ENCODE measurements around the gene NYAP2.

Gene NYAP2

GRCh38 chr2:225486236-225486635 is 86.7 kb downstream of the NYAP2 start:
- H3K4me1 ChIP-seq (ENCODE audit: control insufficient read depth in 1 of 2, insufficient read depth in 2 of 2, low read length in 2 of 2): no peaks in the 10 kb centered on the region
- no peaks in the 10 kb centered on the region for H3K36me3 ChIP-seq (ENCODE audit: control insufficient read depth in 1 of 2, insufficient read depth in 2 of 2, low read length in 2 of 2)
- H3K27ac ChIP-seq (ENCODE audit: low read length): no peak overlapping the region
- no peaks in the 10 kb centered on the region for H3K9me3 ChIP-seq (ENCODE audit: control insufficient read depth in 1 of 2, low read length in 2 of 2)
- no peaks in the 10 kb centered on the region for H3K27me3 ChIP-seq (ENCODE audit: low read depth, low read length)
- H3K4me3 ChIP-seq (ENCODE audit: low read depth in 1 of 2, low read length in 2 of 2): no peak overlapping the region

- no peak overlapping the region for H3K4me3 ChIP-seq (ENCODE audit: low read depth in 1 of 2, low read length in 2 of 2)
- no peaks in the 10 kb centered on the region for H3K9me3 ChIP-seq (ENCODE audit: control insufficient read depth in 1 of 2, low read length in 2 of 2)
- H3K27ac ChIP-seq (ENCODE audit: low read length): no peak overlapping the region
- H3K36me3 ChIP-seq (ENCODE audit: control insufficient read depth in 1 of 2, insufficient read depth in 2 of 2, low read length in 2 of 2): no peaks in the 10 kb centered on the region
- no peaks in the 10 kb centered on the region for H3K4me1 ChIP-seq (ENCODE audit: control insufficient read depth in 1 of 2, insufficient read depth in 2 of 2, low read length in 2 of 2)
- H3K27me3 ChIP-seq (ENCODE audit: low read depth, low read length): no peaks in the 10 kb centered on the region
Observed at GRCh38 chr2:225487878-225488416, 88.4 kb downstream of the NYAP2 start.

DNA sequence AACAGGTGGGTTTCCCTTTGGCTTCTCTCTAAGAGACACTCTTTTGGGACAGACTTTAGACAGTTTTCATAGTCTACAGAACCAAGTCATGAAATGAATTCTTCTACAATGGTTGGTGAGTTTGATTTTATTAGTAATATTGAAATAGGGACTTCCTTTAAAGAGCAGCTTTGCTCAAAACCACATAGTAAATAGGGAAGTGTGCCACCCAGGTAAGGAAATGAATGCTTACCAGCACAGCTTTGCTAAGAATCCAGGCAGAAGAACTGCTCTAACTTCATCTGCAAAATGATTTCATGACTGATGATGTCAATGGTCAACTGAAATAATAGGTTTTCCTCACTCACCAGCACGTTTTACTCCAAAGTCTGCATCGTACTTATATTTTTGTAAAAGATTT is 89.2 kb downstream of the NYAP2 start:
- Histone ChIP-seq H3K27ac (ENCODE audit: low read length) (no peak overlapping the region), H3K4me1 (ENCODE audit: control insufficient read depth in 1 of 2, insufficient read depth in 2 of 2, low read length in 2 of 2) (no peaks in the 10 kb centered on the region), H3K27me3 (ENCODE audit: low read depth, low read length) (no peaks in the 10 kb centered on the region), H3K4me3 (ENCODE audit: low read depth in 1 of 2, low read length in 2 of 2) (no peak overlapping the region), H3K9me3 (ENCODE audit: control insufficient read depth in 1 of 2, low read length in 2 of 2) (no peaks in the 10 kb centered on the region), H3K36me3 (ENCODE audit: control insufficient read depth in 1 of 2, insufficient read depth in 2 of 2, low read length in 2 of 2) (no peaks in the 10 kb centered on the region)

DNA sequence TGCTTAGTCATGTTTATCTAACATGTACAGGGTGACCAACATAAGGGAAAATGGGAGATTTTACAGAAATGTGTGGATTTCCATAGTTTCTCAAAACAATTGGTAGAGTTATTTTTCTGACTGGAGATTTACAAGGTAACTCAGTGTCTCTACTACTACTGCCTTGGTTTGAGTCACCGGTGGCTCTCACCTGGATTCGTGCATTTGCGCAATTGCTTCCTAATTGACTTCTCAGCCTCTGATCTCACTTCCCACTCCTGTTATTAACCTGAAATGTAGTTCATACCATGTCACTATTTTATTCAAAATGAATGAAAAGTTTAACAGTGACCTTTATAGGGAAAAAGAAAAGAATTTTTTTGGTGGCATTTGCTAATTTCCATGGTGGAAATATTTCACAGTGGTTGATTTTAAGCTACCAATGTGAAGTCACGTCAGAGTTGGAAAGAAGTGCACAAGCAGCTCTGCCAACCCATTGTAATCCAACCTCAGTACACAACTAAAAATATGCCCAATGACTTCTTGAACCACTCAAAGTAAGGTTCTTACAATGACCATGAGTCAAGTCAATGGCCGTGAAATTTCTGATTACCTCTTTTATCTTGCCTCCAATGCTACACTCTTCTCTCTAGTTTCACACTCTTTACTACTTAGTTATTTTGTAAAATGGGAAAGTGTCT is 94.0 kb downstream of the NYAP2 start:
- Histone ChIP-seq H3K36me3 (ENCODE audit: control insufficient read depth in 1 of 2, insufficient read depth in 2 of 2, low read length in 2 of 2) (no peaks in the 10 kb centered on the region), H3K9me3 (ENCODE audit: control insufficient read depth in 1 of 2, low read length in 2 of 2) (no peaks in the 10 kb centered on the region), H3K27me3 (ENCODE audit: low read depth, low read length) (no peaks in the 10 kb centered on the region), H3K4me3 (ENCODE audit: low read depth in 1 of 2, low read length in 2 of 2) (no peak overlapping the region), H3K4me1 (ENCODE audit: control insufficient read depth in 1 of 2, insufficient read depth in 2 of 2, low read length in 2 of 2) (no peaks in the 10 kb centered on the region), H3K27ac (ENCODE audit: low read length) (no peak overlapping the region)

GRCh38 chr2:225494100-225494459 is 94.6 kb downstream of the NYAP2 start:
- no peaks in the 10 kb centered on the region for H3K27me3 ChIP-seq (ENCODE audit: low read depth, low read length)
- H3K27ac ChIP-seq (ENCODE audit: low read length): no peak overlapping the region
- no peaks in the 10 kb centered on the region for H3K4me1 ChIP-seq (ENCODE audit: control insufficient read depth in 1 of 2, insufficient read depth in 2 of 2, low read length in 2 of 2)
- H3K9me3 ChIP-seq (ENCODE audit: control insufficient read depth in 1 of 2, low read length in 2 of 2): no peaks in the 10 kb centered on the region
- H3K4me3 ChIP-seq (ENCODE audit: low read depth in 1 of 2, low read length in 2 of 2): no peak overlapping the region
- H3K36me3 ChIP-seq (ENCODE audit: control insufficient read depth in 1 of 2, insufficient read depth in 2 of 2, low read length in 2 of 2): no peaks in the 10 kb centered on the region

DNA sequence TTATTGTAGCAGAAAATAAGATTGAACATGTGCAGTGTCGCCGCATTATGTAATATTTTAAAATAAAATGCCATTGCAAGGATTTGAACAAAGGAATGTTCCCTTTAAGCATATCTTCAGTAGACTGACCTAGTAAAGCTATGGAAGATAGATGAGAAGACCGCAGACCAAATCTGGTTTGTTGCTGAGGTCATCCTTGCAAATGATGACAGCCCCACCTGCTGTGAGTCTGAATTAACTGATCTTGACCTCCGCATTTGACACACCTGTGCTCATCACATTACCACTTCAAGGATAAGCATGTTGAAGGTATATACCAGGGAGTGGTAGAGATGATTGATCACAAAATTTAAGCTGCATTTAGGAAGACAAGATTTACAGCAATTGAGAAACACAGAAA is 96.2 kb downstream of the NYAP2 start:
- H3K36me3 ChIP-seq (ENCODE audit: control insufficient read depth in 1 of 2, insufficient read depth in 2 of 2, low read length in 2 of 2): no peaks in the 10 kb centered on the region
- H3K27me3 ChIP-seq (ENCODE audit: low read depth, low read length): no peaks in the 10 kb centered on the region
- H3K27ac ChIP-seq (ENCODE audit: low read length): no peak overlapping the region
- H3K9me3 ChIP-seq (ENCODE audit: control insufficient read depth in 1 of 2, low read length in 2 of 2): no peaks in the 10 kb centered on the region
- no peak overlapping the region for H3K4me3 ChIP-seq (ENCODE audit: low read depth in 1 of 2, low read length in 2 of 2)
- H3K4me1 ChIP-seq (ENCODE audit: control insufficient read depth in 1 of 2, insufficient read depth in 2 of 2, low read length in 2 of 2): no peaks in the 10 kb centered on the region

GRCh38 chr2:225496568-225496967 is 97.1 kb downstream of the NYAP2 start:
- no peak overlapping the region for H3K27ac ChIP-seq (ENCODE audit: low read length)
- H3K36me3 ChIP-seq (ENCODE audit: control insufficient read depth in 1 of 2, insufficient read depth in 2 of 2, low read length in 2 of 2): no peaks in the 10 kb centered on the region
- no peaks in the 10 kb centered on the region for H3K4me1 ChIP-seq (ENCODE audit: control insufficient read depth in 1 of 2, insufficient read depth in 2 of 2, low read length in 2 of 2)
- H3K27me3 ChIP-seq (ENCODE audit: low read depth, low read length): no peaks in the 10 kb centered on the region
- no peak overlapping the region for H3K4me3 ChIP-seq (ENCODE audit: low read depth in 1 of 2, low read length in 2 of 2)
- H3K9me3 ChIP-seq (ENCODE audit: control insufficient read depth in 1 of 2, low read length in 2 of 2): no peaks in the 10 kb centered on the region

GRCh38 chr2:225497166-225497565 is 97.7 kb downstream of the NYAP2 start:
- Histone ChIP-seq H3K9me3 (ENCODE audit: control insufficient read depth in 1 of 2, low read length in 2 of 2) (no peaks in the 10 kb centered on the region), H3K36me3 (ENCODE audit: control insufficient read depth in 1 of 2, insufficient read depth in 2 of 2, low read length in 2 of 2) (no peaks in the 10 kb centered on the region), H3K4me1 (ENCODE audit: control insufficient read depth in 1 of 2, insufficient read depth in 2 of 2, low read length in 2 of 2) (no peaks in the 10 kb centered on the region), H3K27me3 (ENCODE audit: low read depth, low read length) (no peaks in the 10 kb centered on the region), H3K27ac (ENCODE audit: low read length) (no peak overlapping the region), H3K4me3 (ENCODE audit: low read depth in 1 of 2, low read length in 2 of 2) (no peak overlapping the region)

DNA sequence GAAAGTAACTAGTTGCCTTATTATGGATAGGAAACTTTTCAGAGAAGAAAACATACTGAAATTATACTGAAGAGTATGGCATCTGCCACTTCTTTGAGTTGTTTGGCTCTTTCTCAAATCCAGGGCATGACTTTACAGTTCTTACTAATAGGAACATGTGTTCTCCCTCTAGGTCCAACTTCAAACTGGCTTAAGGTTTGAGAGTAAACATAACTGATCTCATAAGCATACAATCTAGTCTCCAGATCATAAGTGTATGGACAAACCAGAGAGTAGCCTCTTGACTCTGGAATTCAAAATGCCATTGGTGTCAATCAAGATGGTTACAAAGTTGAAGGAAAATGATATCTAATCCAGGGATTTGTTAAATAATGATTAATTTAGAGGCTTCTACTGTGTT is 101.5 kb downstream of the NYAP2 start:
- Histone ChIP-seq H3K36me3 (ENCODE audit: control insufficient read depth in 1 of 2, insufficient read depth in 2 of 2, low read length in 2 of 2) (no peaks in the 10 kb centered on the region), H3K4me1 (ENCODE audit: control insufficient read depth in 1 of 2, insufficient read depth in 2 of 2, low read length in 2 of 2) (no peaks in the 10 kb centered on the region), H3K4me3 (ENCODE audit: low read depth in 1 of 2, low read length in 2 of 2) (no peak overlapping the region)

GRCh38 chr2:225502971-225503370 is 103.5 kb downstream of the NYAP2 start:
- H3K4me3 ChIP-seq (ENCODE audit: low read depth in 1 of 2, low read length in 2 of 2): no peak overlapping the region
- H3K4me1 ChIP-seq (ENCODE audit: control insufficient read depth in 1 of 2, insufficient read depth in 2 of 2, low read length in 2 of 2): no peaks in the 10 kb centered on the region
- H3K27me3 ChIP-seq (ENCODE audit: low read depth, low read length): no peaks in the 10 kb centered on the region

More for the DNA sequence above, 101.5 kb downstream of the NYAP2 start:
- Histone ChIP-seq H3K9me3 (ENCODE audit: control insufficient read depth in 1 of 2, low read length in 2 of 2) (no peaks in the 10 kb centered on the region), H3K27me3 (ENCODE audit: low read depth, low read length) (no peaks in the 10 kb centered on the region), H3K27ac (ENCODE audit: low read length) (no peak overlapping the region)

DNA sequence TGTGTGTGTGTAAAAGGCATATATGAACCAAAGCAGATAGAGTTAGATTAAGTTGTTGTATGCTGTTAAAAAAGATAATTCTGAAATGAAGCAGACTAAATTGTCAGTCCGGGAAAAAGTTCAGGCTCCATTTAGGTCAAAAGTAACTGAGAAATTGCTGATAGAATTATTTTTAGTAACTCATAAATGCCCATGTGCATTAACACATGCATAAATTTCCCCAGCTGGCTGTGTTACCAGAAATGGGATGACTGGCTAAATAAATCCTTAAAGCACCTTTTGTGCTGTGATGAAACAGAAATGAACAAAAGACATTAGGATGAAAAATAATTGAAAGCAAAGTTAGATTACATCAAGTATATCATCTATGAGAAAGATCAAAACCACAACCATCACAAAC is 111.3 kb downstream of the NYAP2 start:
- H3K9me3 ChIP-seq (ENCODE audit: control insufficient read depth in 1 of 2, low read length in 2 of 2): no peaks in the 10 kb centered on the region
- H3K36me3 ChIP-seq (ENCODE audit: control insufficient read depth in 1 of 2, insufficient read depth in 2 of 2, low read length in 2 of 2): no peaks in the 10 kb centered on the region
- H3K4me3 ChIP-seq (ENCODE audit: low read depth in 1 of 2, low read length in 2 of 2): no peak overlapping the region
- H3K27ac ChIP-seq (ENCODE audit: low read length): no peak overlapping the region
- H3K27me3 ChIP-seq (ENCODE audit: low read depth, low read length): no peaks in the 10 kb centered on the region
- H3K4me1 ChIP-seq (ENCODE audit: control insufficient read depth in 1 of 2, insufficient read depth in 2 of 2, low read length in 2 of 2): no peaks in the 10 kb centered on the region

More at GRCh38 chr2:225502971-225503370, 103.5 kb downstream of the NYAP2 start:
- Histone ChIP-seq H3K36me3 (ENCODE audit: control insufficient read depth in 1 of 2, insufficient read depth in 2 of 2, low read length in 2 of 2) (no peaks in the 10 kb centered on the region), H3K27ac (ENCODE audit: low read length) (no peak overlapping the region), H3K9me3 (ENCODE audit: control insufficient read depth in 1 of 2, low read length in 2 of 2) (no peaks in the 10 kb centered on the region)

GRCh38 chr2:225512469-225512868 is 113.0 kb downstream of the NYAP2 start:
- Histone ChIP-seq H3K27me3 (ENCODE audit: low read depth, low read length) (no peaks in the 10 kb centered on the region), H3K36me3 (ENCODE audit: control insufficient read depth in 1 of 2, insufficient read depth in 2 of 2, low read length in 2 of 2) (no peaks in the 10 kb centered on the region), H3K4me3 (ENCODE audit: low read depth in 1 of 2, low read length in 2 of 2) (no peak overlapping the region), H3K4me1 (ENCODE audit: control insufficient read depth in 1 of 2, insufficient read depth in 2 of 2, low read length in 2 of 2) (no peaks in the 10 kb centered on the region), H3K9me3 (ENCODE audit: control insufficient read depth in 1 of 2, low read length in 2 of 2) (no peaks in the 10 kb centered on the region), H3K27ac (ENCODE audit: low read length) (no peak overlapping the region)

Data from muscle layer of duodenum (tissue), 2 donors.